ENCODE measurements around the gene PDE4B.

- TF ChIP-seq, protein P1, sequence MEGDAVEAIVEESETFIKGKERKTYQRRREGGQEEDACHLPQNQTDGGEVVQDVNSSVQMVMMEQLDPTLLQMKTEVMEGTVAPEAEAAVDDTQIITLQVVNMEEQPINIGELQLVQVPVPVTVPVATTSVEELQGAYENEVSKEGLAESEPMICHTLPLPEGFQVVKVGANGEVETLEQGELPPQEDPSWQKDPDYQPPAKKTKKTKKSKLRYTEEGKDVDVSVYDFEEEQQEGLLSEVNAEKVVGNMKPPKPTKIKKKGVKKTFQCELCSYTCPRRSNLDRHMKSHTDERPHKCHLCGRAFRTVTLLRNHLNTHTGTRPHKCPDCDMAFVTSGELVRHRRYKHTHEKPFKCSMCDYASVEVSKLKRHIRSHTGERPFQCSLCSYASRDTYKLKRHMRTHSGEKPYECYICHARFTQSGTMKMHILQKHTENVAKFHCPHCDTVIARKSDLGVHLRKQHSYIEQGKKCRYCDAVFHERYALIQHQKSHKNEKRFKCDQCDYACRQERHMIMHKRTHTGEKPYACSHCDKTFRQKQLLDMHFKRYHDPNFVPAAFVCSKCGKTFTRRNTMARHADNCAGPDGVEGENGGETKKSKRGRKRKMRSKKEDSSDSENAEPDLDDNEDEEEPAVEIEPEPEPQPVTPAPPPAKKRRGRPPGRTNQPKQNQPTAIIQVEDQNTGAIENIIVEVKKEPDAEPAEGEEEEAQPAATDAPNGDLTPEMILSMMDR (conservative IDR thresholded peaks at IDR 0.05 in 1 of 2, IDR thresholded peaks at IDR 0.05 in 1 of 2; ENCODE audit: extremely low read depth in 1 of 2, insufficient read depth in 1 of 2, low read depth in 1 of 2, low read length in 2 of 2) = no peak
- no peak for TF ChIP-seq EZH2 (IDR thresholded peaks at IDR 0.05; ENCODE audit: borderline replicate concordance, low read length)
These were observed 601.0 kb downstream of the PDE4B start for GRCh38 chr1:66393586-66394287.
